B cell (primary cell): ENCODE data around the gene FAM24B.

ENCODE experiments used
- CTCF ChIP-seq: fragments of 200-600 bp; IDR thresholded peaks from one replicate; pipeline ENCODE4 v1.8.0; 2022; ENCODE audit warnings: antibody characterized with exemption, mild to moderate bottlenecking
- EZH2 ChIP-seq: IDR thresholded peaks from 2 replicates; pipeline ENCODE4 v1.6.1; 2012; ENCODE audit warnings: borderline replicate concordance, low read depth, mild to moderate bottlenecking, moderate library complexity, low read length; ENCODE audit not compliant: insufficient read depth, poor library complexity, severe bottlenecking

- TF ChIP-seq EZH2 (no peak), CTCF (no peak)
These were observed 17.6 kb downstream of the FAM24B start for GRCh38 chr10:122861711-122862161.
